Nucleus accumbens (tissue), 56 donors: ENCODE results near the gene ZNF180.
"Not testable (repeated sequence)": the region's sequence is repeated elsewhere in the genome, so short reads cannot be mapped to it uniquely, and the experiment has no call there.

ENCODE experiments used
- DNase-seq, 56 donors: peaks; one replicate each; lab custom pipeline; 2025; lab: John Stamatoyannopoulos, UW

ZNF180 gene

GRCh38 chr19:44499559-44499958 is 763 bp downstream of the ZNF180 start:
- DNase-seq = no peak

- no peak for DNase-seq
These were observed 1.3 kb downstream of the ZNF180 start for GRCh38 chr19:44498988-44499387.

- no peak for DNase-seq
These were observed 3.6 kb downstream of the ZNF180 start for GRCh38 chr19:44496711-44497110.

GRCh38 chr19:44476559-44477408 is 23.5 kb downstream of the ZNF180 start:
- no peak for DNase-seq

GRCh38 chr19:44468730-44469129 is 31.6 kb downstream of the ZNF180 start:
- not testable (repeated sequence) for DNase-seq

- DNase-seq = not testable (repeated sequence)
These were observed 37.6 kb downstream of the ZNF180 start for GRCh38 chr19:44462600-44463286.

GRCh38 chr19:44456016-44456415 is 44.3 kb downstream of the ZNF180 start:
- not testable (repeated sequence) for DNase-seq

- DNase-seq = no peak
These were observed 45.2 kb downstream of the ZNF180 start for GRCh38 chr19:44455100-44455499.

GRCh38 chr19:44452367-44452766 is 48.0 kb downstream of the ZNF180 start:
- DNase-seq = no peak

GRCh38 chr19:44451687-44452086 is 48.6 kb downstream of the ZNF180 start:
- no peak for DNase-seq

- DNase-seq = peak in 55 of 56 donors; percentile 8 to 93 (median 69)
These were observed 52.2 kb downstream of the ZNF180 start, which contains the start of gene ZNF229 for GRCh38 chr19:44447916-44448674. ZNF229 (minus strand) TSS chr19:44448472; CDS start chr19:44442847, 5,625 bp downstream.

GRCh38 chr19:44438441-44438840 is 61.9 kb downstream of the ZNF180 start:
- no peak for DNase-seq

GRCh38 chr19:44435441-44435840 is 64.9 kb downstream of the ZNF180 start:
- DNase-seq = no peak

- DNase-seq = no peak
These were observed 69.4 kb downstream of the ZNF180 start for GRCh38 chr19:44430956-44431355.
